ENCODE data around the gene BABAM1. TPM values are rescaled to one million over a fixed set of nuclear protein-coding genes. Genes with fewer than 3 reads are reported as not detected.

The BABAM1 gene
- total RNA-seq, 1 donor from 2014 or later, result 64.7 TPM

DNA sequence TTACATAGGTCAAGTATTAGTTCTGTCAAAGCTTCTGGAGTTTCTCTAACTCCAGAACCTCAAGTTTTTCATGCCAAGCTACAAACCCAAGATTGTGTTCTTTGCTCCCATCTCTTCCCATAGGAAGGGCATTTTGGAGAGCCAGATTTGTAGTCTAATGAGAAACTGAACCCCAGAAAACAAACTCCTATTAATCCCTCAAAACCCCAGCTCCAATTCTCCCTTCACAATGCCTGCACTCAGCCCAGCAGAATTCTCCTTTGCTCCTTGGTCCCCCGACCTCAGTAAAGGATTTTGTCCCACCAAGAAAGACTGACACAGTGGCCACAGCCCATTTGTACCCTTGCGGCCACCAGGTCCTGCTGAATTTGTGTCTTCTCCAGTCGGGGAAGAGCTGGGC, 11.1 kb upstream of the BABAM1 start:
- Histone ChIP-seq H3K27me3 (ENCODE audit: control insufficient read depth in 3 of 3, insufficient read depth in 3 of 3, low read length in 3 of 3) (peaks cover 0 to 8% (median 3%) of the 10 kb centered on the region in 3 donors), H3K9me3 (ENCODE audit: control insufficient read depth in 3 of 3, low read length in 3 of 3) (no peaks in the 10 kb centered on the region), H3K27ac (ENCODE audit: low read depth, low read length) (no peak overlapping the region), H3K4me1 (ENCODE audit: control insufficient read depth in 3 of 3, insufficient read depth in 3 of 3, low read length in 3 of 3) (peaks cover 0 to 7% (median 2%) of the 10 kb centered on the region in 3 donors), H3K36me3 (ENCODE audit: control insufficient read depth in 3 of 3, insufficient read depth in 3 of 3, low read length in 3 of 3) (peaks cover 0 to 6% (median 4%) of the 10 kb centered on the region in 3 donors), H3K9ac (ENCODE audit: low read depth in 1 of 3, low read length in 3 of 3) (no peak overlapping the region), H3K4me3 (ENCODE audit: low read length in 3 of 3) (no peak overlapping the region)

DNA sequence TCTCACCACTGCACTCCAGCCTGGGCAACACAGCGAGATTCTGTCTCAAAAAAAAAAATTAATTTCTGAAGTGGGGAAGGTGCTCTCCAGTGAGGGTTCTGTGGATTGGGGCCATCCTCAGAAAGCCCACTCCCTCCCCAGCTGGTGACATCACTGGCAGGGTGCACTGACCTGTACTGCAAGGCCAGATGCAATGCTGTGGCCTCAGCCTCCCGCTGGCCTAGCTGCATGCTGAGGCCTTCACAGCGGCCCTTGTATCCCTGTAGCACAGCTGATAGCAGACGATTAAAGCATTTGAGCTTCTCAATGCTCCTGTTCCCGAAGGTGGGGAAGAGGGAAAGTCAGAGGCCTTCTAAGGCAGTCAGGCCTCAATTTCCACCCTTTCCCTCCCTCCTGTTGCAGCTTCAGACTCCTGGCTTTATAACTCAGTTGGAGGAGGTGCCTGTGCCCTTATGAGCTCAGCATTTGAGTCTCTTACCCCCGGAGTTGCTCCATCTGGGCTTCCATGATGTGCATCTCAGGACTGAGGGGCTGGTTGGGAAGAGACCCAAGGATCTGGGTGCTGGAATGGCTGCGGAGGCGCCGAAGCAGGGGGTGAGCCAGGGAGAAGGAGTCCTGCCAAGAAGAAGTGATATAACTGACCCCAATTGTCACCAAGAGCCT, 8.0 kb upstream of the BABAM1 start:
- no peak overlapping the region for H3K27ac ChIP-seq (ENCODE audit: low read depth, low read length)

GRCh38 chr19:17259934-17260333, 7.3 kb upstream of the BABAM1 start:
- H3K4me3 ChIP-seq (ENCODE audit: low read length in 3 of 3), result no peak overlapping the region
- H3K36me3 ChIP-seq (ENCODE audit: control insufficient read depth in 3 of 3, insufficient read depth in 3 of 3, low read length in 3 of 3), result peaks cover 0 to 4% (median 3%) of the 10 kb centered on the region in 3 donors

More for the DNA sequence above, 8.0 kb upstream of the BABAM1 start:
- Histone ChIP-seq H3K4me1 (ENCODE audit: control insufficient read depth in 3 of 3, insufficient read depth in 3 of 3, low read length in 3 of 3) (peaks cover 0 to 7% (median 2%) of the 10 kb centered on the region in 3 donors), H3K9me3 (ENCODE audit: control insufficient read depth in 3 of 3, low read length in 3 of 3) (no peaks in the 10 kb centered on the region), H3K27me3 (ENCODE audit: control insufficient read depth in 3 of 3, insufficient read depth in 3 of 3, low read length in 3 of 3) (peaks cover 0 to 3% (median 2%) of the 10 kb centered on the region in 3 donors), H3K9ac (ENCODE audit: low read depth in 1 of 3, low read length in 3 of 3) (no peak overlapping the region), H3K36me3 (ENCODE audit: control insufficient read depth in 3 of 3, insufficient read depth in 3 of 3, low read length in 3 of 3) (peaks cover 0 to 4% (median 3%) of the 10 kb centered on the region in 3 donors), H3K4me3 (ENCODE audit: low read length in 3 of 3) (no peak overlapping the region)

DNA sequence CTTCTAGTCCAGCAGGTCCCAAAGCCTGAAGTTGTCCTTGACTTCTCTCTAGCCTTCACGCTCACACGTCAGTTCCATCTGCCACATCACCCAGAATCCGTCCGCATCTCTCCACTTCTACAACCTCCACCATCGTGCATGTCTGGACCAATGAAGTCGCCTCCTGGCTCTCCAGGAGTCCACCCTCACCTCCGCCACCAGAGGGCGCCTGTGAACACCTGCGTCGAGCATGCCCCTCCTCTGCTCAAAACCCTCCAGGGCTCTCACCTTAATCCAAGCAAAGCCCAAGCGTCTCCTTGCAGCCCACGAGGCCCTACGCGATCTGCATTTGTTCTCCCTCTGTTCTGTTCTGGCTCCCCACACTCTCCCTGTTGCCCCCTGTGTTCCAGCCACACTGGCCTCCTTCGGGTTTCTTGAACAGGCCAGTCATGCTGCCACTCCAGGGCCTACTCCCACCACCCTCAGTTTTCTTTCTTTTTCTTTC, 6.4 kb upstream of the BABAM1 start:
- H3K9ac ChIP-seq (ENCODE audit: low read depth in 1 of 3, low read length in 3 of 3), result peak overlapping the region in 1 of 3 donors; percentile 57
- no peak overlapping the region for H3K4me3 ChIP-seq (ENCODE audit: low read length in 3 of 3)
- H3K27ac ChIP-seq (ENCODE audit: low read depth, low read length), result no peak overlapping the region
- H3K4me1 ChIP-seq (ENCODE audit: control insufficient read depth in 3 of 3, insufficient read depth in 3 of 3, low read length in 3 of 3), result peaks cover 0 to 7% (median 2%) of the 10 kb centered on the region in 3 donors
- H3K36me3 ChIP-seq (ENCODE audit: control insufficient read depth in 3 of 3, insufficient read depth in 3 of 3, low read length in 3 of 3), result peaks cover 0 to 4% (median 3%) of the 10 kb centered on the region in 3 donors
- no peaks in the 10 kb centered on the region for H3K27me3 ChIP-seq (ENCODE audit: control insufficient read depth in 3 of 3, insufficient read depth in 3 of 3, low read length in 3 of 3)
- H3K9me3 ChIP-seq (ENCODE audit: control insufficient read depth in 3 of 3, low read length in 3 of 3), result no peaks in the 10 kb centered on the region

More at GRCh38 chr19:17259934-17260333, 7.3 kb upstream of the BABAM1 start:
- Histone ChIP-seq H3K27ac (ENCODE audit: low read depth, low read length) (no peak overlapping the region), H3K9ac (ENCODE audit: low read depth in 1 of 3, low read length in 3 of 3) (no peak overlapping the region), H3K27me3 (ENCODE audit: control insufficient read depth in 3 of 3, insufficient read depth in 3 of 3, low read length in 3 of 3) (peaks cover 0 to 3% (median 0%) of the 10 kb centered on the region in 3 donors), H3K9me3 (ENCODE audit: control insufficient read depth in 3 of 3, low read length in 3 of 3) (no peaks in the 10 kb centered on the region), H3K4me1 (ENCODE audit: control insufficient read depth in 3 of 3, insufficient read depth in 3 of 3, low read length in 3 of 3) (peaks cover 0 to 7% (median 2%) of the 10 kb centered on the region in 3 donors)

- Histone ChIP-seq H3K4me3 (ENCODE audit: low read length in 3 of 3) (no peak overlapping the region), H3K4me1 (ENCODE audit: control insufficient read depth in 3 of 3, insufficient read depth in 3 of 3, low read length in 3 of 3) (peaks cover 0 to 10% (median 4%) of the 10 kb centered on the region in 3 donors), H3K27me3 (ENCODE audit: control insufficient read depth in 3 of 3, insufficient read depth in 3 of 3, low read length in 3 of 3) (no peaks in the 10 kb centered on the region), H3K9ac (ENCODE audit: low read depth in 1 of 3, low read length in 3 of 3) (peak overlapping the region in 1 of 3 donors; percentile 25), H3K9me3 (ENCODE audit: control insufficient read depth in 3 of 3, low read length in 3 of 3) (no peaks in the 10 kb centered on the region), H3K36me3 (ENCODE audit: control insufficient read depth in 3 of 3, insufficient read depth in 3 of 3, low read length in 3 of 3) (peaks cover 0 to 3% (median 0%) of the 10 kb centered on the region in 3 donors), H3K27ac (ENCODE audit: low read depth, low read length) (no peak overlapping the region)
Observed at GRCh38 chr19:17262557-17262956, 4.7 kb upstream of the BABAM1 start.

DNA sequence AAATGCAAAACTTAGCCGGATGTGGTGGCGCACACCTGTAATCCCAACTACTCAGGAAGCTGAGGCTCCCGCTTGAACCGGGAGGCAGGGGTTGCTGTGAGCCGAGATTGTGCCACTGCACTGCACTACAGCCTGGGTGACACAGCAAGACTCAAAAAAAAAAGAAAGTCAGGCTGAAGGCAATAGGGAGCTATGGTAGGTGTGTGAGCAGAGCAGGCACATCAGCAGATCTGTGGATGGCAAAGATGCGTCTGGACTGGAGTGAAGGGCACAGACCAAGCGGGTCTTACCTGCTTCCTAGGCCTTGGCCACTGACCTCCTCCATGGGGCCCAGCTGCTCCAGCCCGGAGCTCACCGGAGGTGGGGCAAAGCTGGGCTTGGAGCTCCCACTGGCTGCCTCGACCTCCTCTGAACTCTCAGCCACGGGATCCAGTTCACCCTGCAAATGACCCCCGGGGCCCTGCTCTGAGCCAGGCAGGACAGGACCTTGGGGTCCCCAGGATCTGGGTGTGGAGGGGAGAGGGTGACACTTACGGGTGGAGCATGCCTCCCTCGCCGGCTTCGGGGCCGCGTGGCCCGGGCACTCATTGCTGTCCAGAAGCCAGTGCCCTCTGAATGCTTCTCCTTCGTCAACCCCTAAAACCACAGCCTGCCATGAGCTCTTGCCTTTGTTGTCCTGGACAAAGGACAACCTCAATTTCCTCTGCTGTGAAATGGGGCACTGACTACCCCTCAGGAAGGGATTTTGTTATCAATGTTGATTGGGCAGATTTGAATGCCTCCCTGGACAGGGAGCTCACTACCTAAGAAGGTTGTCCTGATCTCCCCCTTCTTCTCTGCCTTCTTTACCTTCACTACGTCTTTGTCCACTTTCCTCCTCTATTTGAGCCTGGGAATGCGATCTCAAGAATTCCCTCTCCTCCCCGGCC, 3.3 kb upstream of the BABAM1 start:
- Histone ChIP-seq H3K27ac (ENCODE audit: low read depth, low read length) (peak overlapping the region; percentile 14), H3K9me3 (ENCODE audit: control insufficient read depth in 3 of 3, low read length in 3 of 3) (no peaks in the 10 kb centered on the region), H3K4me1 (ENCODE audit: control insufficient read depth in 3 of 3, insufficient read depth in 3 of 3, low read length in 3 of 3) (peaks cover 8 to 18% (median 11%) of the 10 kb centered on the region in 3 donors), H3K27me3 (ENCODE audit: control insufficient read depth in 3 of 3, insufficient read depth in 3 of 3, low read length in 3 of 3) (no peaks in the 10 kb centered on the region), H3K36me3 (ENCODE audit: control insufficient read depth in 3 of 3, insufficient read depth in 3 of 3, low read length in 3 of 3) (peaks cover 0 to 4% (median 3%) of the 10 kb centered on the region in 3 donors), H3K4me3 (ENCODE audit: low read length in 3 of 3) (peak overlapping the region; percentile 46 to 63 (median 55)), H3K9ac (ENCODE audit: low read depth in 1 of 3, low read length in 3 of 3) (peak overlapping the region; percentile 25 to 52 (median 45))

GRCh38 chr19:17264641-17264979, 2.6 kb upstream of the BABAM1 start, which contains the start of gene USHBP1:
Gene USHBP1, minus strand, starts transcription at chr19:17264745. Its CDS starts 446 bp downstream, at chr19:17264299.
- Histone ChIP-seq H3K27ac (ENCODE audit: low read depth, low read length) (peak within 1 kb of the TSS; percentile 14), H3K4me1 (ENCODE audit: control insufficient read depth in 3 of 3, insufficient read depth in 3 of 3, low read length in 3 of 3) (peaks cover 8 to 18% (median 11%) of the 10 kb centered on the region in 3 donors), H3K9me3 (ENCODE audit: control insufficient read depth in 3 of 3, low read length in 3 of 3) (no peaks in the 10 kb centered on the region), H3K9ac (ENCODE audit: low read depth in 1 of 3, low read length in 3 of 3) (peak within 1 kb of the TSS; percentile 25 to 52 (median 45)), H3K27me3 (ENCODE audit: control insufficient read depth in 3 of 3, insufficient read depth in 3 of 3, low read length in 3 of 3) (no peaks in the 10 kb centered on the region), H3K4me3 (ENCODE audit: low read length in 3 of 3) (peak within 1 kb of the TSS; percentile 46 to 63 (median 55)), H3K36me3 (ENCODE audit: control insufficient read depth in 3 of 3, insufficient read depth in 3 of 3, low read length in 3 of 3) (peaks cover 0 to 6% (median 4%) of the 10 kb centered on the region in 3 donors)

GRCh38 chr19:17266026-17266425, 1.2 kb upstream of the BABAM1 start:
- Histone ChIP-seq H3K9me3 (ENCODE audit: control insufficient read depth in 3 of 3, low read length in 3 of 3) (no peaks in the 10 kb centered on the region), H3K36me3 (ENCODE audit: control insufficient read depth in 3 of 3, insufficient read depth in 3 of 3, low read length in 3 of 3) (peaks cover 3 to 9% (median 8%) of the 10 kb centered on the region in 3 donors), H3K9ac (ENCODE audit: low read depth in 1 of 3, low read length in 3 of 3) (no peak overlapping the region), H3K4me1 (ENCODE audit: control insufficient read depth in 3 of 3, insufficient read depth in 3 of 3, low read length in 3 of 3) (peaks cover 8 to 11% (median 10%) of the 10 kb centered on the region in 3 donors), H3K27ac (ENCODE audit: low read depth, low read length) (no peak overlapping the region), H3K4me3 (ENCODE audit: low read length in 3 of 3) (no peak overlapping the region), H3K27me3 (ENCODE audit: control insufficient read depth in 3 of 3, insufficient read depth in 3 of 3, low read length in 3 of 3) (no peaks in the 10 kb centered on the region)

- H3K9ac ChIP-seq (ENCODE audit: low read depth in 1 of 3, low read length in 3 of 3), result no peak overlapping the region
- H3K4me3 ChIP-seq (ENCODE audit: low read length in 3 of 3), result peak overlapping the region in 2 of 3 donors; percentile 84 to 92
- H3K4me1 ChIP-seq (ENCODE audit: control insufficient read depth in 3 of 3, insufficient read depth in 3 of 3, low read length in 3 of 3), result peaks cover 8 to 11% (median 9%) of the 10 kb centered on the region in 3 donors
- H3K27me3 ChIP-seq (ENCODE audit: control insufficient read depth in 3 of 3, insufficient read depth in 3 of 3, low read length in 3 of 3), result no peaks in the 10 kb centered on the region
- H3K36me3 ChIP-seq (ENCODE audit: control insufficient read depth in 3 of 3, insufficient read depth in 3 of 3, low read length in 3 of 3), result peaks cover 8 to 15% (median 13%) of the 10 kb centered on the region in 3 donors
- H3K9me3 ChIP-seq (ENCODE audit: control insufficient read depth in 3 of 3, low read length in 3 of 3), result no peaks in the 10 kb centered on the region
- peak overlapping the region; percentile 64 for H3K27ac ChIP-seq (ENCODE audit: low read depth, low read length)
Observed at GRCh38 chr19:17266589-17266974, 661 bp upstream of the BABAM1 start.
